ENCODE results near the gene JARID2.
"Not testable (repeated sequence)": the region's sequence is repeated elsewhere in the genome, so short reads cannot be mapped to it uniquely, and the experiment has no call there.

Gene JARID2

GRCh38 chr6:15316754-15317153 lies 70.9 kb downstream of the JARID2 start:
- no peak for DNase-seq

- DNase-seq, result no peak
Observed at GRCh38 chr6:15317251-15317650, 71.4 kb downstream of the JARID2 start.

GRCh38 chr6:15317934-15318902 lies 72.3 kb downstream of the JARID2 start:
- no peak for DNase-seq

GRCh38 chr6:15319677-15320076 lies 73.8 kb downstream of the JARID2 start:
- DNase-seq, result no peak

GRCh38 chr6:15320693-15321092 lies 74.8 kb downstream of the JARID2 start:
- no peak for DNase-seq

- DNase-seq, result no peak
Observed at GRCh38 chr6:15322184-15322583, 76.3 kb downstream of the JARID2 start.

- DNase-seq, result no peak
Observed at GRCh38 chr6:15322781-15323536, 77.1 kb downstream of the JARID2 start.

GRCh38 chr6:15323611-15324010 lies 77.7 kb downstream of the JARID2 start:
- not testable (repeated sequence) for DNase-seq

GRCh38 chr6:15324427-15324985 lies 78.6 kb downstream of the JARID2 start:
- DNase-seq, result no peak

GRCh38 chr6:15325540-15325955 lies 79.7 kb downstream of the JARID2 start:
- no peak for DNase-seq

- no peak for DNase-seq
Observed at GRCh38 chr6:15326067-15326614, 80.3 kb downstream of the JARID2 start.

- no peak for DNase-seq
Observed at GRCh38 chr6:15327271-15327670, 81.4 kb downstream of the JARID2 start.

GRCh38 chr6:15329197-15329671 lies 83.4 kb downstream of the JARID2 start:
- no peak for DNase-seq

- peak; percentile 18 for DNase-seq
Observed at GRCh38 chr6:15330174-15330944, 84.5 kb downstream of the JARID2 start.

- no peak for DNase-seq
Observed at GRCh38 chr6:15331143-15331542, 85.3 kb downstream of the JARID2 start.

GRCh38 chr6:15331629-15332251 lies 85.9 kb downstream of the JARID2 start:
- DNase-seq, result no peak

GRCh38 chr6:15332446-15332845 lies 86.6 kb downstream of the JARID2 start:
- DNase-seq, result no peak

- no peak for DNase-seq
Observed at GRCh38 chr6:15335385-15335784, 89.5 kb downstream of the JARID2 start.

GRCh38 chr6:15335916-15336315 lies 90.0 kb downstream of the JARID2 start:
- DNase-seq, result no peak

- peak; percentile 31 for DNase-seq
Observed at GRCh38 chr6:15336900-15337560, 91.2 kb downstream of the JARID2 start.

- DNase-seq, result no peak
Observed at GRCh38 chr6:15337582-15337981, 91.7 kb downstream of the JARID2 start.

Measured in GDM1 (cell line).